ENCODE data around the gene HELT.

The HELT gene

GRCh38 chr4:185054886-185055285 lies 36.6 kb downstream of the HELT start:
- Histone ChIP-seq H3K27me3 (ENCODE audit: control insufficient read depth in 2 of 2, insufficient read depth in 2 of 2, low read length in 2 of 2) (peaks cover 0 to 2% of the 10 kb centered on the region in 2 donors), H3K27ac (ENCODE audit: low read depth in 2 of 2, low read length in 2 of 2) (no peak overlapping the region), H3K9ac (ENCODE audit: low read depth in 1 of 2, low read length in 2 of 2) (no peak overlapping the region), H3K36me3 (ENCODE audit: control insufficient read depth in 2 of 2, insufficient read depth in 2 of 2, low read length in 2 of 2) (no peaks in the 10 kb centered on the region), H3K9me3 (ENCODE audit: control insufficient read depth in 2 of 2, low read length in 2 of 2) (peaks cover 0 to 2% of the 10 kb centered on the region in 2 donors), H3K4me3 (ENCODE audit: low read length in 2 of 2) (no peak overlapping the region), H3K4me1 (ENCODE audit: control insufficient read depth in 2 of 2, insufficient read depth in 2 of 2, low read length in 2 of 2) (no peaks in the 10 kb centered on the region)

- H3K9me3 ChIP-seq (ENCODE audit: control insufficient read depth in 2 of 2, low read length in 2 of 2) = peaks cover 0 to 4% of the 10 kb centered on the region in 2 donors
- H3K27ac ChIP-seq (ENCODE audit: low read depth in 2 of 2, low read length in 2 of 2) = no peak overlapping the region
- H3K27me3 ChIP-seq (ENCODE audit: control insufficient read depth in 2 of 2, insufficient read depth in 2 of 2, low read length in 2 of 2) = no peaks in the 10 kb centered on the region
- no peak overlapping the region for H3K4me3 ChIP-seq (ENCODE audit: low read length in 2 of 2)
- H3K4me1 ChIP-seq (ENCODE audit: control insufficient read depth in 2 of 2, insufficient read depth in 2 of 2, low read length in 2 of 2) = no peaks in the 10 kb centered on the region
- no peaks in the 10 kb centered on the region for H3K36me3 ChIP-seq (ENCODE audit: control insufficient read depth in 2 of 2, insufficient read depth in 2 of 2, low read length in 2 of 2)
- no peak overlapping the region for H3K9ac ChIP-seq (ENCODE audit: low read depth in 1 of 2, low read length in 2 of 2)
Observed at GRCh38 chr4:185061610-185062009, 43.3 kb downstream of the HELT start.

- H3K36me3 ChIP-seq (ENCODE audit: control insufficient read depth in 2 of 2, insufficient read depth in 2 of 2, low read length in 2 of 2) = no peaks in the 10 kb centered on the region
- H3K4me1 ChIP-seq (ENCODE audit: control insufficient read depth in 2 of 2, insufficient read depth in 2 of 2, low read length in 2 of 2) = no peaks in the 10 kb centered on the region
- no peak overlapping the region for H3K9ac ChIP-seq (ENCODE audit: low read depth in 1 of 2, low read length in 2 of 2)
- H3K27ac ChIP-seq (ENCODE audit: low read depth in 2 of 2, low read length in 2 of 2) = no peak overlapping the region
- peaks cover 0 to 4% of the 10 kb centered on the region in 2 donors for H3K9me3 ChIP-seq (ENCODE audit: control insufficient read depth in 2 of 2, low read length in 2 of 2)
- no peaks in the 10 kb centered on the region for H3K27me3 ChIP-seq (ENCODE audit: control insufficient read depth in 2 of 2, insufficient read depth in 2 of 2, low read length in 2 of 2)
- no peak overlapping the region for H3K4me3 ChIP-seq (ENCODE audit: low read length in 2 of 2)
Observed at GRCh38 chr4:185062606-185063005, 44.3 kb downstream of the HELT start.

GRCh38 chr4:185066179-185066578 lies 47.9 kb downstream of the HELT start:
- no peaks in the 10 kb centered on the region for H3K36me3 ChIP-seq (ENCODE audit: control insufficient read depth in 2 of 2, insufficient read depth in 2 of 2, low read length in 2 of 2)
- H3K9me3 ChIP-seq (ENCODE audit: control insufficient read depth in 2 of 2, low read length in 2 of 2) = peaks cover 0 to 4% of the 10 kb centered on the region in 2 donors
- no peaks in the 10 kb centered on the region for H3K4me1 ChIP-seq (ENCODE audit: control insufficient read depth in 2 of 2, insufficient read depth in 2 of 2, low read length in 2 of 2)
- no peak overlapping the region for H3K4me3 ChIP-seq (ENCODE audit: low read length in 2 of 2)
- H3K27ac ChIP-seq (ENCODE audit: low read depth in 2 of 2, low read length in 2 of 2) = no peak overlapping the region
- no peak overlapping the region for H3K9ac ChIP-seq (ENCODE audit: low read depth in 1 of 2, low read length in 2 of 2)
- H3K27me3 ChIP-seq (ENCODE audit: control insufficient read depth in 2 of 2, insufficient read depth in 2 of 2, low read length in 2 of 2) = no peaks in the 10 kb centered on the region

- H3K27me3 ChIP-seq (ENCODE audit: control insufficient read depth in 2 of 2, insufficient read depth in 2 of 2, low read length in 2 of 2) = no peaks in the 10 kb centered on the region
- H3K9ac ChIP-seq (ENCODE audit: low read depth in 1 of 2, low read length in 2 of 2) = no peak overlapping the region
- H3K9me3 ChIP-seq (ENCODE audit: control insufficient read depth in 2 of 2, low read length in 2 of 2) = no peaks in the 10 kb centered on the region
- H3K27ac ChIP-seq (ENCODE audit: low read depth in 2 of 2, low read length in 2 of 2) = no peak overlapping the region
- no peaks in the 10 kb centered on the region for H3K4me1 ChIP-seq (ENCODE audit: control insufficient read depth in 2 of 2, insufficient read depth in 2 of 2, low read length in 2 of 2)
- no peaks in the 10 kb centered on the region for H3K36me3 ChIP-seq (ENCODE audit: control insufficient read depth in 2 of 2, insufficient read depth in 2 of 2, low read length in 2 of 2)
- H3K4me3 ChIP-seq (ENCODE audit: low read length in 2 of 2) = no peak overlapping the region
Observed at GRCh38 chr4:185068837-185069236, 50.5 kb downstream of the HELT start.
